H1 (cell line): Measurements from ENCODE around the gene TRIP13. TPM values are rescaled to one million over a fixed set of nuclear protein-coding genes. Genes with fewer than 3 reads are reported as not detected.

ENCODE experiments used
- CTCF ChIA-PET: fragments of 300-600 bp; sonication (Branson Sonifier 250); formaldehyde crosslinking; loops from one replicate; lab custom pipeline; 2021; ENCODE audit not compliant: partially characterized antibody; lab: Charles Lee
- POLR2A ChIA-PET: fragments of 300-600 bp; sonication (Branson Sonifier 250); formaldehyde crosslinking; loops from one replicate; lab custom pipeline; 2021; ENCODE audit warnings: inconsistent platforms; ENCODE audit not compliant: partially characterized antibody; lab: Charles Lee
- DNase-seq, 2 experiments: peaks; one replicate each; pipeline versions ENCODE4 v3.0.0 to v3.0.0-alpha.2; 2010 to 2022; ENCODE audit warnings: low spot score in 2 of 2, low read depth in 1 of 2, mixed read lengths in 1 of 2
- FAIRE-seq: peaks from 2 replicates; lab custom pipeline; 2011; peaks lifted over from hg19 to GRCh38; lab: Jason Lieb, UNC
- H2AFZ ChIP-seq: 2 replicates; pipeline ENCODE4 v1.8.1; 2012; ENCODE audit warnings: low read length, inconsistent platforms
- H2AK5ac ChIP-seq: 2 replicates; pipeline ENCODE4 v1.6.1; 2013; ENCODE audit warnings: low read depth, low read length
- H2BK120ac ChIP-seq: replicated peaks from 2 replicates; pipeline ENCODE3; 2013; ENCODE audit warnings: low read depth, low read length, inconsistent platforms
- H2BK12ac ChIP-seq: 2 replicates; pipeline ENCODE4 v1.6.1; 2013; ENCODE audit warnings: low read depth, low read length
- H2BK15ac ChIP-seq: 2 replicates; pipeline ENCODE4 v1.6.1; 2013; ENCODE audit warnings: low read length
- H2BK20ac ChIP-seq: 2 replicates; pipeline ENCODE4 v1.6.1; 2013; ENCODE audit warnings: low read length
- H2BK5ac ChIP-seq: 2 replicates; pipeline ENCODE4 v1.6.1; 2013; ENCODE audit warnings: low read depth, low read length
- H3K14ac ChIP-seq: 2 replicates; pipeline ENCODE4 v1.6.1; 2013; ENCODE audit warnings: inconsistent platforms; ENCODE audit not compliant: insufficient read length
- H3K18ac ChIP-seq: 2 replicates; pipeline ENCODE4 v1.6.1; 2013; ENCODE audit warnings: low read length; ENCODE audit errors: extremely low read depth
- H3K23ac ChIP-seq: 2 replicates; pipeline ENCODE4 v1.6.1; 2013; ENCODE audit warnings: inconsistent platforms; ENCODE audit not compliant: insufficient read length
- H3K23me2 ChIP-seq: 2 replicates; pipeline ENCODE4 v1.6.1; 2013; ENCODE audit warnings: low read depth, low read length
- H3K27ac ChIP-seq: 2 replicates; pipeline ENCODE4 v1.6.1; 2011; ENCODE audit warnings: low read depth, low read length, inconsistent platforms
- H3K27me3 ChIP-seq, 4 experiments: replicated peaks in 1 of 4; 1 replicate in 1 of 4; 2 replicates in 3 of 4; pipeline versions ENCODE4 v1.6.1 to v1.8.1; 2011 to 2013; ENCODE audit warnings: low read length in 3 of 4, mild to moderate bottlenecking in 3 of 4, inconsistent platforms in 2 of 4, mixed read lengths in 2 of 4, moderate library complexity in 1 of 4; ENCODE audit not compliant: control insufficient read depth in 3 of 4, insufficient read depth in 3 of 4; ENCODE audit errors: extremely low read depth in 1 of 4
- H3K36me3 ChIP-seq, 4 experiments: 2 replicates each; pipeline versions ENCODE4 v1.6.1 to v1.8.1; 2011 to 2013; ENCODE audit warnings: mild to moderate bottlenecking in 4 of 4, low read length in 3 of 4, moderate library complexity in 2 of 4, control low read depth in 1 of 4, inconsistent platforms in 1 of 4; ENCODE audit not compliant: insufficient read depth in 4 of 4, control insufficient read depth in 2 of 4
- H3K4ac ChIP-seq: replicated peaks from 2 replicates; pipeline ENCODE3; 2013; ENCODE audit warnings: low read length, low read depth, mixed read lengths, inconsistent platforms; ENCODE audit not compliant: insufficient read length
- H3K4me1 ChIP-seq, 4 experiments: replicated peaks in 1 of 4; 1 replicate in 1 of 4; 2 replicates in 3 of 4; pipeline versions ENCODE4 v1.6.1 to v1.8.1; 2011 to 2013; ENCODE audit warnings: low read length in 3 of 4, inconsistent platforms in 2 of 4, mixed read lengths in 1 of 4; ENCODE audit not compliant: insufficient read depth in 4 of 4, control insufficient read depth in 3 of 4
- H3K4me2 ChIP-seq, 2 experiments: 2 replicates each; pipeline versions ENCODE4 v1.6.1 to v1.8.1; 2011 to 2013; ENCODE audit warnings: low read depth in 2 of 2, low read length in 2 of 2, control low read depth in 1 of 2, inconsistent platforms in 1 of 2, mild to moderate bottlenecking in 1 of 2; ENCODE audit not compliant: insufficient read depth in 1 of 2
- H3K4me3 ChIP-seq, 4 experiments: fragments of 200-600, 300-600 bp in 1 of 4; sonication (generic), shearing (Covaris generic), sonication (Bioruptor Twin) in 1 of 4; 2 replicates each; pipeline versions ENCODE4 v1.5.1 to v1.8.1; 2011 to 2016; ENCODE audit warnings: low read length in 4 of 4, low read depth in 3 of 4, control low read depth in 2 of 4, inconsistent platforms in 2 of 4, mild to moderate bottlenecking in 2 of 4, mixed read lengths in 1 of 4, moderate library complexity in 1 of 4; ENCODE audit not compliant: insufficient read depth in 2 of 4; ENCODE audit errors: extremely low read depth in 1 of 4
- H3K56ac ChIP-seq: replicated peaks from 2 replicates; pipeline ENCODE3; 2013; ENCODE audit warnings: low read depth, mild to moderate bottlenecking, mixed read lengths, low read length, inconsistent platforms; ENCODE audit not compliant: insufficient read length
- H3K79me1 ChIP-seq: 2 replicates; pipeline ENCODE4 v1.6.1; 2013; ENCODE audit warnings: low read depth, low read length, control low read depth
- H3K79me2 ChIP-seq, 2 experiments: 2 replicates each; pipeline versions ENCODE4 v1.6.1 to v1.8.1; 2012 to 2013; ENCODE audit warnings: low read length in 2 of 2, mild to moderate bottlenecking in 2 of 2, inconsistent platforms in 1 of 2; ENCODE audit not compliant: insufficient read depth in 2 of 2, control insufficient read depth in 1 of 2
- H3K9ac ChIP-seq, 4 experiments: replicated peaks in 1 of 4; 1 replicate in 1 of 4; 2 replicates in 3 of 4; pipeline versions ENCODE4 v1.6.1 to v1.8.1; 2011 to 2013; ENCODE audit warnings: low read depth in 3 of 4, low read length in 3 of 4, control low read depth in 2 of 4, mild to moderate bottlenecking in 2 of 4, moderate library complexity in 2 of 4, inconsistent platforms in 1 of 4; ENCODE audit errors: extremely low read depth in 1 of 4
- H3K9me3 ChIP-seq, 2 experiments: 2 replicates each; pipeline versions ENCODE4 v1.6.1 to v1.8.1; 2012 to 2013; ENCODE audit warnings: mild to moderate bottlenecking in 2 of 2, moderate library complexity in 2 of 2, control low read depth in 1 of 2, inconsistent platforms in 1 of 2, low read depth in 1 of 2, low read length in 1 of 2, mixed read lengths in 1 of 2; ENCODE audit not compliant: insufficient read depth in 2 of 2
- H4K20me1 ChIP-seq, 2 experiments: replicated peaks in 1 of 2; 2 replicates each; pipeline versions ENCODE3 to v1.8.1; 2011 to 2013; ENCODE audit warnings: inconsistent platforms in 2 of 2, low read length in 2 of 2, mild to moderate bottlenecking in 1 of 2; ENCODE audit not compliant: insufficient read depth in 2 of 2, control insufficient read depth in 1 of 2
- H4K5ac ChIP-seq: 2 replicates; pipeline ENCODE4 v1.6.1; 2013; ENCODE audit warnings: low read length, low read depth, mixed read lengths, inconsistent platforms; ENCODE audit not compliant: insufficient read length
- H4K8ac ChIP-seq: 2 replicates; pipeline ENCODE4 v1.8.0; 2013; ENCODE audit warnings: mild to moderate bottlenecking, moderate library complexity, low read length, inconsistent platforms; ENCODE audit not compliant: insufficient read depth; ENCODE audit errors: extremely low read depth
- H4K91ac ChIP-seq: replicated peaks from 2 replicates; pipeline ENCODE3; 2013; ENCODE audit warnings: low read length, mixed read lengths, inconsistent platforms; ENCODE audit not compliant: insufficient read length
- CBX5 ChIP-seq: fragments of 300-800, 300-1000 bp; sonication (generic); IDR thresholded peaks from 2 replicates; pipeline ENCODE4 v1.7.1; 2016; ENCODE audit warnings: antibody characterized with exemption, low read length, low read depth
- EGR1 ChIP-seq: IDR thresholded peaks from 2 replicates; pipeline ENCODE4 v1.6.1; 2011; ENCODE audit warnings: low read depth, low read length, borderline replicate concordance
- GABPA ChIP-seq: IDR thresholded peaks from 2 replicates; pipeline ENCODE4 v1.6.1; 2011; ENCODE audit warnings: mild to moderate bottlenecking, low read length, moderate library complexity, borderline replicate concordance; ENCODE audit not compliant: insufficient read depth
- PHF8 ChIP-seq: fragments of 200-600 bp; sonication (generic); conservative IDR thresholded peaks from 2 replicates; pipeline ENCODE4 v1.7.1; 2012; ENCODE audit warnings: low read depth, mild to moderate bottlenecking, inconsistent platforms, low read length, moderate library complexity
- RXRA ChIP-seq: IDR thresholded peaks from 2 replicates; pipeline ENCODE4 v1.6.1; 2011; ENCODE audit warnings: low read depth, mild to moderate bottlenecking, low read length, moderate library complexity; ENCODE audit not compliant: insufficient read depth
- SIX5 ChIP-seq: IDR thresholded peaks from 2 replicates; pipeline ENCODE4 v1.6.1; 2011; ENCODE audit warnings: mild to moderate bottlenecking, low read depth, low read length
- WGBS, 2 experiments: shearing (Covaris generic) in 1 of 2; methylation state at CpG; one replicate each; pipeline versions ENCODE4 v1.1.6 to v1.1.7; 2013 to 2015; ENCODE audit warnings: low lambda C conversion rate in 2 of 2, mixed read lengths in 2 of 2, inconsistent platforms in 1 of 2, low coverage in 1 of 2, missing lambda C conversion rate in 1 of 2; ENCODE audit not compliant: insufficient replicate concordance in 2 of 2, insufficient coverage in 1 of 2, insufficient read length in 1 of 2; ENCODE audit errors: extremely low coverage in 1 of 2, missing lambda C conversion rate in 1 of 2; 5-methylcytosine and 5-hydroxymethylcytosine counted together
- polyA plus RNA-seq, 7 experiments: library from polyadenylated mRNA; depleted of rRNA in 3 of 7; stranded (reverse) in 5 of 7; unstranded in 2 of 7; fragments of >200 nt in 5 of 7; fragments of 200-250 nt in 2 of 7; gene quantifications; 1 replicate in 5 of 7; 2 replicates in 1 of 7; 4 replicates in 1 of 7; pipeline versions ENCODE4 v1.2.1 to v1.2.3, GENCODE V29; 2011 to 2013; ENCODE audit warnings: missing spikeins in 2 of 7, mixed read lengths in 2 of 7
- total RNA-seq: library from RNA; stranded (reverse); fragmentation: NEBNext Ultra II Directional; extraction: Animal tissue kit (Norgen Biotek cat#: 25700); gene quantifications from 2 replicates; pipeline ENCODE4 v1.2.1, GENCODE V29; 2021

The TRIP13 gene
- total and polyA plus RNA-seq, 2 of the 8 experiments (the other 6 are each of a cell fraction or from before 2014, with no cell fraction given): 20.0 to 39.2 TPM

GRCh38 chr5:949815-950560, 57.3 kb downstream of the TRIP13 start:
- no peak overlapping the region for H3K9ac ChIP-seq
- H4K8ac ChIP-seq: no peak overlapping the region
- TF ChIP-seq SIX5 (no peak), CBX5 (no peak), EGR1 (no peak), RXRA (no peak), PHF8 (no peak), GABPA (no peak)
- TF ChIP-seq, all 59 proteins: peak for 0
- FAIRE-seq (no peak), DNase-seq (peak in 1 of 2 experiments; percentile 20)
- Histone ChIP-seq H3K14ac (no peak overlapping the region), H2BK15ac (no peak overlapping the region), H2BK12ac (no peak overlapping the region), H3K79me2 (no peaks in the 10 kb centered on the region), H4K5ac (no peak overlapping the region), H2BK5ac (no peak overlapping the region), H3K4me2 (no peak overlapping the region), H3K9me3 (no peaks in the 10 kb centered on the region), H3K79me1 (no peaks in the 10 kb centered on the region), H3K4me1 (peaks cover 0 to 4% (median 0%) of the 10 kb centered on the region in 4 experiments; a peak in 2 of 7 replicates), H3K4ac (no peak overlapping the region), H3K4me3 (no peak overlapping the region), H4K91ac (no peak overlapping the region), H3K23me2 (no peaks in the 10 kb centered on the region), H2BK120ac (no peak overlapping the region), H4K20me1 (no peaks in the 10 kb centered on the region), H3K27ac (no peak overlapping the region), H3K56ac (no peak overlapping the region), H3K18ac (no peak overlapping the region), H2AK5ac (no peak overlapping the region), H2BK20ac (no peak overlapping the region), H2AFZ (no peak overlapping the region), H3K36me3 (no peaks in the 10 kb centered on the region), H3K27me3 (peaks cover 0 to 6% (median 4%) of the 10 kb centered on the region in 4 experiments; a peak in 4 of 7 replicates), H3K23ac (no peak overlapping the region)
- WGBS, 2 experiments: 95% methylated on average over 17 of the region's 17 CpGs; no CpG with 5 or more reads in 1 of the 2 experiments
- ChIA-PET POLR2A (no interaction called here), CTCF (interaction anchor here (0.7 to 3.3 kb wide), 9 partner anchors 16 to 234 kb away, joined by 3 to 14 read pairs (median 3); no protein-coding TSS in a partner anchor)
